WTC11 (cell line): ENCODE measurements around the gene ORM2. TPM values are rescaled to one million over a fixed set of nuclear protein-coding genes. Genes with fewer than 3 reads are reported as not detected.

ENCODE experiments used
- ATAC-seq: fragments of 200-7000 bp; cut with Tn5 transposase; 2 replicates; pipeline ENCODE4 v1.10.0; 2021; ENCODE audit warnings: mild to moderate bottlenecking, moderate library complexity
- CTCF ChIA-PET: fragments of 300-600 bp; sonication (Branson Sonifier 250); formaldehyde crosslinking; loops from one replicate; lab custom pipeline; 2021; ENCODE audit warnings: antibody characterized with exemption; lab: Charles Lee
- POLR2A ChIA-PET: fragments of 350-600 bp; sonication (Branson Sonifier 250); formaldehyde crosslinking; loops from one replicate; lab custom pipeline; 2021; ENCODE audit warnings: antibody characterized with exemption; lab: Charles Lee
- DNase-seq: peaks from one replicate; pipeline ENCODE4 v3.0.0; 2021; ENCODE audit warnings: low spot score
- H3K27ac Mint-ChIP-seq: 2 replicates; pipeline ENCODE4 v1.8.0; 2021; ENCODE audit warnings: mixed read lengths
- H3K27me3 Mint-ChIP-seq: 2 replicates; pipeline ENCODE4 v1.8.0; 2021; ENCODE audit warnings: low read depth, mild to moderate bottlenecking, moderate library complexity, mixed read lengths
- H3K36me3 Mint-ChIP-seq: 2 replicates; pipeline ENCODE4 v1.8.0; 2021; ENCODE audit warnings: mixed read lengths
- H3K4me1 Mint-ChIP-seq: 2 replicates; pipeline ENCODE4 v1.8.0; 2022; ENCODE audit warnings: mixed read lengths
- H3K4me3 Mint-ChIP-seq: 2 replicates; pipeline ENCODE4 v1.8.0; 2021; ENCODE audit warnings: mild to moderate bottlenecking, moderate library complexity, mixed read lengths
- H3K9me3 Mint-ChIP-seq: 2 replicates; pipeline ENCODE4 v1.8.0; 2021; ENCODE audit warnings: mixed read lengths
- ARID4B ChIP-seq: sonication (generic); formaldehyde crosslinking; IDR thresholded peaks from 2 replicates; pipeline ENCODE4 v1.8.0; 2023; ENCODE audit warnings: missing genetic modification reagents, mild to moderate bottlenecking, borderline replicate concordance
- ATF1 ChIP-seq: sonication (generic); formaldehyde crosslinking; IDR thresholded peaks from 2 replicates; pipeline ENCODE4 v1.8.1; 2023; ENCODE audit warnings: mild to moderate bottlenecking, moderate library complexity, missing genetic modification reagents
- E2F5 ChIP-seq: sonication (generic); formaldehyde crosslinking; IDR thresholded peaks from 2 replicates; pipeline ENCODE4 v1.8.1; 2022; ENCODE audit warnings: mild to moderate bottlenecking, moderate library complexity, missing genetic modification reagents
- ELF4 ChIP-seq: sonication (generic); formaldehyde crosslinking; IDR thresholded peaks from 2 replicates; pipeline ENCODE4 v1.8.1; 2022; ENCODE audit warnings: low read depth, mild to moderate bottlenecking, moderate library complexity, missing genetic modification reagents
- FOXP1 ChIP-seq: sonication (generic); formaldehyde crosslinking; IDR thresholded peaks from 2 replicates; pipeline ENCODE4 v1.8.0; 2022; ENCODE audit warnings: missing genetic modification reagents, mild to moderate bottlenecking, moderate library complexity, borderline replicate concordance
- GABPB1 ChIP-seq: sonication (generic); formaldehyde crosslinking; IDR thresholded peaks from 2 replicates; pipeline ENCODE4 v1.8.1; 2023; ENCODE audit warnings: mild to moderate bottlenecking, missing genetic modification reagents
- IRF2 ChIP-seq: sonication (generic); formaldehyde crosslinking; IDR thresholded peaks from 2 replicates; pipeline ENCODE4 v1.8.0; 2022; ENCODE audit warnings: low read depth, missing genetic modification reagents, borderline replicate concordance
- MAX ChIP-seq: sonication (generic); formaldehyde crosslinking; IDR thresholded peaks from 2 replicates; pipeline ENCODE4 v1.8.0; 2022; ENCODE audit warnings: mild to moderate bottlenecking, missing genetic modification reagents
- SOX15 ChIP-seq: fragments of 250-450 bp; sonication (Bioruptor Pico); IDR thresholded peaks from 2 replicates; pipeline ENCODE4 v1.9.0; 2021; ENCODE audit warnings: mild to moderate bottlenecking
- TEAD1 ChIP-seq: sonication (generic); formaldehyde crosslinking; IDR thresholded peaks from 2 replicates; pipeline ENCODE4 v1.8.0; 2022; ENCODE audit warnings: mild to moderate bottlenecking, missing genetic modification reagents
- ZNF121 ChIP-seq: sonication (generic); formaldehyde crosslinking; IDR thresholded peaks from 2 replicates; pipeline ENCODE4 v1.8.0; 2023; ENCODE audit warnings: missing genetic modification reagents
- ZNF138 ChIP-seq: sonication (generic); formaldehyde crosslinking; conservative IDR thresholded peaks from 2 replicates; pipeline ENCODE4 v1.8.1; 2022; ENCODE audit warnings: mild to moderate bottlenecking, moderate library complexity, missing genetic modification reagents
- ZNF425 ChIP-seq: fragments of 250-450 bp; sonication (Bioruptor Pico); conservative IDR thresholded peaks from 2 replicates; pipeline ENCODE4 v1.9.0; 2021; ENCODE audit warnings: mild to moderate bottlenecking
- ZSCAN18 ChIP-seq: fragments of 250-450 bp; sonication (Bioruptor Pico); IDR thresholded peaks from 2 replicates; pipeline ENCODE4 v2.1.2; 2022; ENCODE audit warnings: mild to moderate bottlenecking, moderate library complexity
- total RNA-seq: library from RNA; stranded (reverse); gene quantifications from 3 replicates; pipeline ENCODE4 v1.2.3, GENCODE V29; 2021
- TF ChIP-seq, protein P1 (sequence below): fragments of 250-450 bp; sonication (Bioruptor Pico); IDR thresholded peaks from 2 replicates; pipeline ENCODE4 v1.8.0; 2021; ENCODE audit warnings: mild to moderate bottlenecking

ORM2 gene
- total RNA-seq, 1 experiment from 2014 or later, result 1.6 TPM

DNA sequence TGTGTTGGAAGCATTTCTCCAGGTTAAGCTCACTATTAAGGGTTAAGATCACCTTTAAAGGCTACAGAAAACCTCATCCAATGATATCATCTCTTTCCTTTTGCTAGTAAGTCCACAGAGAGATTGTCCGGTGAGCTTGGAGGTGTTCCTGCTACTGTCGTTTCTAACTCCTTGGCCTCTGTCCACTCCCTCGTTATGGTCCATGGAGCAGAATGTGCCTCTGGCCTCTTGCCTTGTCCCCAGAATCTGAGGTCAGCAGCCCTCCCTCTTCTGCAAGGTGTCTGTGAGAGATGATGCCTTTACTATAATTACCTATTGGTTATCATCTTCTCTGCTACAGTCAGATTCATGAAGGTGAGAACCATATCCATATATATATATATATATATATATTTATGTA lies 15.0 kb downstream of the ORM2 start:
- ATAC-seq (no peak), DNase-seq (no peak)
- ChIA-PET CTCF (no interaction called here), POLR2A (no interaction called here)
- Mint-ChIP-seq H3K36me3 (peaks cover 38% of the 10 kb centered on the region), H3K27me3 (no peaks in the 10 kb centered on the region), H3K4me3 (no peak overlapping the region), H3K9me3 (no peaks in the 10 kb centered on the region), H3K27ac (no peak overlapping the region), H3K4me1 (peaks cover 14% of the 10 kb centered on the region)
- TF ChIP-seq GABPB1 (CRISPR knock-in tag) (no peak), MAX (CRISPR knock-in tag) (no peak), ELF4 (CRISPR knock-in tag) (no peak), TEAD1 (no peak), ZNF425 (CRISPR knock-in tag) (no peak)

GRCh38 chr9:114345493-114346065 lies 15.9 kb downstream of the ORM2 start:
- H3K4me3 Mint-ChIP-seq, result no peak overlapping the region
- DNase-seq (no peak), ATAC-seq (no peak)
- H3K4me1 Mint-ChIP-seq, result peaks cover 17% of the 10 kb centered on the region
- no peaks in the 10 kb centered on the region for H3K27me3 Mint-ChIP-seq
- no peak overlapping the region for H3K27ac Mint-ChIP-seq
- no peaks in the 10 kb centered on the region for H3K9me3 Mint-ChIP-seq
- H3K36me3 Mint-ChIP-seq, result peaks cover 46% of the 10 kb centered on the region
- TF ChIP-seq ZNF138, result no peak
- TF ChIP-seq ZNF121 (CRISPR knock-in tag), result no peak
- no peak for TF ChIP-seq ZSCAN18 (CRISPR knock-in tag)
- TF ChIP-seq ATF1 (CRISPR knock-in tag), result no peak
- TF ChIP-seq E2F5 (CRISPR knock-in tag), result no peak
- no peak for TF ChIP-seq IRF2 (CRISPR knock-in tag)
- ChIA-PET CTCF (interaction anchor here (0.7 kb wide), 1 partner anchor 263 kb away, joined by 3 read pairs; no protein-coding TSS in a partner anchor), POLR2A (no interaction called here)

- H3K9me3 Mint-ChIP-seq, result no peaks in the 10 kb centered on the region
- no peaks in the 10 kb centered on the region for H3K27me3 Mint-ChIP-seq
- DNase-seq (no peak), ATAC-seq (no peak)
- ChIA-PET POLR2A (no interaction called here), CTCF (interaction anchor here (0.7 kb wide), 1 partner anchor 264 kb away, joined by 3 read pairs; no protein-coding TSS in a partner anchor)
- H3K4me3 Mint-ChIP-seq, result no peak overlapping the region
- no peak overlapping the region for H3K27ac Mint-ChIP-seq
- peaks cover 48% of the 10 kb centered on the region for H3K36me3 Mint-ChIP-seq
- peaks cover 17% of the 10 kb centered on the region for H3K4me1 Mint-ChIP-seq
- TF ChIP-seq ZNF425 (CRISPR knock-in tag), result no peak
- no peak for TF ChIP-seq ZSCAN18 (CRISPR knock-in tag)
- TF ChIP-seq SOX15 (CRISPR knock-in tag), result no peak
- TF ChIP-seq, protein P1, sequence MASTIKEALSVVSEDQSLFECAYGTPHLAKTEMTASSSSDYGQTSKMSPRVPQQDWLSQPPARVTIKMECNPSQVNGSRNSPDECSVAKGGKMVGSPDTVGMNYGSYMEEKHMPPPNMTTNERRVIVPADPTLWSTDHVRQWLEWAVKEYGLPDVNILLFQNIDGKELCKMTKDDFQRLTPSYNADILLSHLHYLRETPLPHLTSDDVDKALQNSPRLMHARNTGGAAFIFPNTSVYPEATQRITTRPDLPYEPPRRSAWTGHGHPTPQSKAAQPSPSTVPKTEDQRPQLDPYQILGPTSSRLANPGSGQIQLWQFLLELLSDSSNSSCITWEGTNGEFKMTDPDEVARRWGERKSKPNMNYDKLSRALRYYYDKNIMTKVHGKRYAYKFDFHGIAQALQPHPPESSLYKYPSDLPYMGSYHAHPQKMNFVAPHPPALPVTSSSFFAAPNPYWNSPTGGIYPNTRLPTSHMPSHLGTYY, result no peak
- no peak for TF ChIP-seq ARID4B (CRISPR knock-in tag)
- no peak for TF ChIP-seq FOXP1
Measured at GRCh38 chr9:114346146-114346545, 16.5 kb downstream of the ORM2 start.
